AG20443 (cell line): Measurements from ENCODE around the gene ALDH1A3.

Experiments used
- DNase-seq: peaks from one replicate; pipeline ENCODE4 v3.0.0; 2012; ENCODE audit warnings: low spot score, mixed read lengths

ALDH1A3 gene

DNA sequence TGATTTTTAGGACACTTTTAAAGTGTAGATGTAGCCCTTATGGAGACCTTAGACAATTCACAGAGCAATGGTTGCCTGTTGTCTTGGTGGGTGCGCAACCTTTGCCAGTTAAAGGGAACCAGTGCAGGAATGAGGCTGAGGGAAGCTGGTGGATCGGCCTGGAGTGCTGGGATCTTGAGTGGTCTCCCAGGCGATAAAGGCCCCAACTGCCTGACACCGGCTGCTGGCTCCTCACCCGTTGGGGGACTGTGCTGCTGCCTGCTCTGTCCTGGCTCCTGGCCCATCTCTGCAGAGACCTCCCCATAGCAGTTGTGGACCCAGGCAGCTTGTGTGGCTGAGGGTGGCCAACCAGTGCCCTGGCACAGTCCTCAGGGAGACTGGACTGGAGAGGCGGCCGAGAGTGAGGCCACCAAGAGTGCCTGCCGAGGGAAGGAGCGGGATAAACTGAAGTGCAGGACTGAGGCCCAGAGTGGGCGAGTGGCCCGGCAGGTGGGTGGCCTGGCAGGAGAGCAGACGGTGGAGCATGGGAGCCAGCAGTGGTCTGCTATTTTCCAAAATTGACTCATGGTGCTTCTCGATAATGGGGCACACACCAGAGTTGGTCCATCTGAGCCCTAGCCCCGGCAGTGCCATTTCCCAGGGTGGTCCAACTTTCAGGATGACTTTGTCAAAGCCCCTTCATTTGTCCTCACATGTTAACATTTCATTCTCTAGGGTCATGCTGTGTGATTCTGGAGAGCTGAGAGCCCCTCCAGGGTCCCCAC lies 2.1 kb downstream of the ALDH1A3 start:
- DNase-seq = no peak

DNA sequence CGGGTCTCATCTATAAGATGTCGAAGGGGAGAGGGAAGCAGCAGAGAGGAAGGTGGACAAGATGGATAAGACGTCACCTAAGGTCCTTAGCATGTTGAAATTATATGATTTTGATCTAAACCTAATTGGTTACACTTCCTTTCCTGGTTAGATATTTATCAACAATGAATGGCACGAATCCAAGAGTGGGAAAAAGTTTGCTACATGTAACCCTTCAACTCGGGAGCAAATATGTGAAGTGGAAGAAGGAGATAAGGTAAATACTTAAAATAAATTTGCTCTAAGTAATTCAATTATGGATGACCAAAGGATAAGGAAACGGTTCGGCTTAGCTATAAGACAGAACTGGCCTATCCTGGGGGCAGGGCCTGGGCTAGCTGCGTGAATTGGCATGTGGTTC lies 5.5 kb downstream of the ALDH1A3 start:
- no peak for DNase-seq

DNA sequence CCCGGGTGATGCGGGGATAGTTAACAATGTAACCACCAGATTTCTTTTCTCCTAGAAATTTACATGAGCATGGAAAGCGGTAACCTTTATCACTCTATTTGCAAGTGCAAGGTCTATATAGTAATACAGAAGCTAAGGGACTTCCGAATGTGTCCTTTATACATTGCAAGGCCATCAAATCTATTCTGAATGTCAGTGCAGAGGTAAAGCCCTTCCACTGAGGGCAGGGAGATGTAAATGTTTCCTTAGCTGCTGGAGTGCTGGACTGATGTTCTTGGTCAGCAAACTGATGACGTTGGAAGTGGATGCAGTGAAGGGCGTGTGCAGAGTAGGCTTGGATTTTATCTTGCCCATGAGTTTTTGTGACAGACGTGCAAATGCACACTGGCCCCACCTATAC lies 6.2 kb downstream of the ALDH1A3 start:
- DNase-seq = no peak

DNA sequence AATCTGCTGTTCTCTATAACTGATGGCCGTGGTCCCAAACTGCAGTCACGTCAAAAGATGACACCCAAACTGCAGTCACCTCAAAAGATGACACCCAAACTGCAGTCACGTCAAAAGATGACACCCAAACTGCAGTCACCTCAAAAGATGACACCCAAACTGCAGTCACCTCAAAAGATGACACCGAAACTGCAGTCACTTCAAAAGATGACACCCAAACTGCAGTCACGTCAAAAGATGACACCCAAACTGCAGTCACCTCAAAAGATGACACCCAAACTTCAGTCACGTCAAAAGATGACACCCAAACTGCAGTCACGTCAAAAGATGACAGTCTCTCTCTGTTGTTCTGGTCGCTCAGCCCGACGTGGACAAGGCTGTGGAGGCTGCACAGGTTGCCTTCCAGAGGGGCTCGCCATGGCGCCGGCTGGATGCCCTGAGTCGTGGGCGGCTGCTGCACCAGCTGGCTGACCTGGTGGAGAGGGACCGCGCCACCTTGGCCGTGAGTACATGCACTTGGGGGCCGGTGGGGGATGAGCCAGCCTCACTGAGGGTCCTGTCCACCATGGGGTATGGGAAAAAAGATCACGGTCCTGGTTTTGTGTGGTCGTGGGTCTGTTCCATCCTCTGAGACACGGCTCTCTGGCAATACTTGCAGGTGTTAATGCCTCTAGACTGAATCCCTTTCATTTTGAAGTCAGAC lies 7.7 kb downstream of the ALDH1A3 start:
- DNase-seq = no peak

DNA sequence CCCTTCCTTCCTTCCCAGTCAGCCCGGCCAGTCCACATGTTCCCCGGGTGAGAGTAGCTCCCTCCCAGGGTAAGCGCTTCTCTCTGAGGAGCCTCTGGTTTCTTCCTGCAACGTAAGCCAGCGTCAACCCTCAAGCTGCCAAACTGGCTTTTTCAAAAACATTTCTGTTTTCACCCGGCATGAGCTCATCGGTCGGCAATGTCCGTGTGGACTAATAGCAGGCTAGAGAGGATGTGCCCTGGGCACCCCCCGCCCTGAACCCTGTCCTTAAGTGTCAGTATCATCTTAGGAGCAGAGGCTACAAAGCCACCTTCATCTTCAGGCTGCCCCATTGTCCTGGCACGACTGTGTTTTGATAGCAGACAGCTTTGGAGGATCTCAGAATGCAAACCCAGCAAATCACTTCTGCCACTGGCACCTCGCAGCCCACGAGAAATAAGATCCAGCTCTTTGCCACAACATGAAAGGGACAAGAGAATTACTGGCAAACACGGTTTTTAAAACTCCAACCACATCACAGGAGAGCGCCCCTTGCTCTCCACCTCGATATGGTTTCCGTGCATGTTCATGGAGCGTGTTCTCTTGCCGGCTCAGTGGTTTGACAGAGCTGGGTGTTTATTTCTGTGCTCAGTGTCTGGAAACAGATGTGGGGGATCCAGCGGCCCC lies 9.9 kb downstream of the ALDH1A3 start:
- DNase-seq = peak; percentile 91

DNA sequence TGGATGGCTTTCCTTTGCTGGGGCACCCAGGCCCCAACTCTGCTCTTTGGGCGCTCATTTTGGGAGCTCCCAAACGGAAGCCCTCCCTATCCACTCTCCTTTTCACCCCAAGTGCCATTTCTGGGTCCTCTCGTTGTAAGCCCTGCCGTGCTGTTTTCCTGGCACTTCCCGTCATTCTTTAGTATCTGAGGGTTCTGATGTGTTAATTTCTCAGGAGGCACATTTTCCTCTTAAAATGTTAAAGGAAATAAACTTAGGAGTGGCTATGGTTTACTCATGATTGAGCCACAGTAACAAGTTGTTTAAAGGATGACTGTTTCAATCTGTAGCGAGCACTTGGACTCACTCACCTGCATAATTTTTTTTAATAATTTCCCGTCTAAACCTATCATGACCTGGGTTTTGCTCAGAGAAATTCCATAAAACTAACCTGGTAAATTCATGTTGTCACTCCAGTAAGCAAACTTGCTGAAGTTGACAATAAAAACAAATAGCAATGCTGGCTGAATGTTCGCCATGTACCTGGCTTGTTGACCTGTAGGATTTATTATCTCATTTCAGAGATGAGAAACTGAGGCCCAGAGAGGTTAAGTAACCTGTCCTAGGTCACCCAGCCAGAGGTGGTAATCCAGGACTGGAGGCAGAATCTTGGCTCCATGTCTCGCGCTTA lies 10.6 kb downstream of the ALDH1A3 start:
- DNase-seq = no peak

DNA sequence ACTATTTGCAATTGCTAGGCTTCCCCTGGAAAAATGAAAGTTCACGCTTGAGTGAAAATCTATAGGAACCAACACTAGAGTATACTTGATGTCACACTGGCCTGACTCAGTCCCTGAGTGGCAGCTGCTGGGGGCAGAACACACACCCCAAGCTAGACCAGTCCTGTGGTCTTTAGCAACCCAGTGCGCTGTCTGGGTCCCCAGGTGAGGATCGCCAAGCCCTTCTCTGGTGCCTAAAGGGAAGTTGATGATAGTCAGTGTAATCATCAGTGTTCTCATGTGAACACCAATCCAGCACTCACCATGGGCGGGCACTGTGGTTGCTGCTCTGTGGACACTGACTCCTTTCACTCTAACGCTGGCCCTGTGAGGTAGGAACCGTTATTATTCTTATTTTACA lies 11.2 kb downstream of the ALDH1A3 start:
- DNase-seq = no peak

DNA sequence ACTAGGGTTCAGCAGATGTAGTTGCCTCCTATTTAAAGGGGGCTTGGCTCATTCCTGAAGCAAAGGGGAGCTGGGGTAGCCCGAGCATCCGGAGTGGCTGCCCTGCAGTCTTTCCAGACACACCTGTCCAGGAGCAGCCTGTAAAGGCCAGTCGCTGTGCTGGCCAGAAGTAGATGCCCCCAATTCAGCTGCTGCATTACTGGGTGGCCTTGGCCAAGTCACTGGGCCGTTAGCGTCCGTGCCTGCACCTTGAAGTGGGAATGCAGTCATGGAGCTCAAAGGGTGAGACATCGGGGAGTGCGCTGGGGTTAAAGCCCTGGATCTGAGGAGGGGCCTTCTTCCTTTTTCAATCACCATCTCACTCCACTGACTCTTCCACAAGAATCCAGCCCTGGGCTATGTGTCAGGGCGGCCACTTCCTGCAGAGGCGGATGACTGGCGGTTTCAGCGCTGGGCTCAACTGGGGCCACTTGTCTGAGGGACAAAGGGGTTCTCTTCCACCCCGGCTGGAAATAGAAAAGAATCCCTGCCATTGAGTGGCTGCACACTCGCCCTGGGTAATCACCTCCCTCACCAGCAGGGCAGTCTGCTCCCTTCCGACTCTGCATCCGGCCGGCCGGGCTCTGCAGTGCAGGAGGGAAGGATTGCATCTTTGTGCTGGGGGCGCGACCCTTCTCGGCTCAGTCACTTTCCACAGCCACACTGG lies 11.8 kb downstream of the ALDH1A3 start:
- no peak for DNase-seq

DNA sequence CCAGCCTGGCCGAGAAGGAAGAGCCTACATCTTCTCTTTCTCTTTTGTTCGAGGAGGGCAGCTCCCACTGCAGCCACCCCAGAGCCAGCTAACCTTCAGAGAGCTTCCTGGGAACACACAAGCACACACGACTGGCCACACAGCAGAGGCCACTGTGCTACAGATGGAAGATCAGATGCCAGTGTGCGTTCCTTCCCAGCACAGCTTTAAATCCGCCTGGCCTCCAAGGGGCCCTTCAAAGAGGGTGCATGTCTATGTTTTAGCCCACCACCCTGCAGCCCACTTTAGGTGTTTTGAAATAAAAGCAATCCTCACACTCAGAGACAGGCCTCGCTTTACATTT lies 12.4 kb downstream of the ALDH1A3 start:
- no peak for DNase-seq

DNA sequence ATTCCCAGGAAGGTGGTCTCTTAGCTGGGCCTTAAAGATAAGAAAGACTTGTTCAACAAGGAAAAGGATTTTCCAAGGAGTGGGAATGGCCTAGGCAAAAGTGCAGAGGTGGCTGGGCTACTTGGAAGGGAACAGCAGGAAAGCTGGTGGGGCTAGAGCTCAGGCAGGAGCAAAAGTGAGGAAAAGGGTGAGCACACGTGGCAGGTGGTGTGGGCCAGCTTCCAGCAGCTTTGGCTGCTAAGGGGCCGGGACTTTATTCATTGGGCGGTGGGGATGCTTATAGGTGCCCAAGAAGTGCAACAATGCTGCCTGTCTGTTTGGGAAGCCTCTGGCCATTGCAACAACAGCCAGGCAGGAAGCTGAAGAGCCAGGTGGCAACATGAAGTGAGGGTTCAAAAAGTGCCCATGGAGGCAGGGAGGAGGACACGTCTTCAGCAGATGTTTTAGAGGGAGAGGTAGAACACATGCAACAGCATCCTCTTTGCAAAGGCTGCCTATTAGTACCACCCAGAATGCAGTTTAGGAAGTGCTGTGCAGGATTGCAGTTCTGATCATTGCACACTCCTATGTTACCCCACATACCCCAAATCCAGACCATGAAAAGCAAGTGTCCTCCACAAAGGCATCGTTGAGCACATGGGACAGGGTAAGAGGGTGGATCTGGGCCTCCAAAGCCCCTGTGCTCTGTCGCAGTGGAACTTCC lies 13.8 kb downstream of the ALDH1A3 start:
- no peak for DNase-seq

DNA sequence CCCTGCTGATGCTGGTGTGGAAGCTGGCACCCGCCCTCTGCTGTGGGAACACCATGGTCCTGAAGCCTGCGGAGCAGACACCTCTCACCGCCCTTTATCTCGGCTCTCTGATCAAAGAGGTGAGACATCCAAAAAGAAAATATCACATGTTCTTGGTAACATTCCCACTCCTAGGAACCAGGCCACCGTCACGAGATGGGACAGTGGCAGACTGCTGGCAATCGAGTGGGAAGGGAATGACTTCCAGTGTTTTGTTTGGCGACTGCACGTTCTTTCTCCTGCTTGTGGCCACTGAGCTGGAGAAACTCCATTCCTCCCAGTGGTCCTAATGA lies 14.3 kb downstream of the ALDH1A3 start:
- no peak for DNase-seq

DNA sequence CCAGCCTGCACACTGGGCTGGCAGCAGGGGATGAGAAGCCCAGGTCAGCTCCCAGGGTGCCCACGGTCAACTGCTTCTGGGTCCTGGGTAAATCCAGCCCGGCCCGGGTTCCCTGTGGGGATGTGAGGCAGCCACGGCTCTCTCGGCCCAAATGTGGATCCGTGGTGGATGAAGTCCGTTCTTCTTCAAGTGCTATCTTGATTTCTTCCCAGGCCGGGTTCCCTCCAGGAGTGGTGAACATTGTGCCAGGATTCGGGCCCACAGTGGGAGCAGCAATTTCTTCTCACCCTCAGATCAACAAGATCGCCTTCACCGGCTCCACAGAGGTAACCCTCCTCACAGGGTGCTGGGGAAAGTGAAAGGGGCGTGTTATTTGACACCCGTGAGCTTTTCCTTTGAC lies 16.1 kb downstream of the ALDH1A3 start:
- DNase-seq = no peak

DNA sequence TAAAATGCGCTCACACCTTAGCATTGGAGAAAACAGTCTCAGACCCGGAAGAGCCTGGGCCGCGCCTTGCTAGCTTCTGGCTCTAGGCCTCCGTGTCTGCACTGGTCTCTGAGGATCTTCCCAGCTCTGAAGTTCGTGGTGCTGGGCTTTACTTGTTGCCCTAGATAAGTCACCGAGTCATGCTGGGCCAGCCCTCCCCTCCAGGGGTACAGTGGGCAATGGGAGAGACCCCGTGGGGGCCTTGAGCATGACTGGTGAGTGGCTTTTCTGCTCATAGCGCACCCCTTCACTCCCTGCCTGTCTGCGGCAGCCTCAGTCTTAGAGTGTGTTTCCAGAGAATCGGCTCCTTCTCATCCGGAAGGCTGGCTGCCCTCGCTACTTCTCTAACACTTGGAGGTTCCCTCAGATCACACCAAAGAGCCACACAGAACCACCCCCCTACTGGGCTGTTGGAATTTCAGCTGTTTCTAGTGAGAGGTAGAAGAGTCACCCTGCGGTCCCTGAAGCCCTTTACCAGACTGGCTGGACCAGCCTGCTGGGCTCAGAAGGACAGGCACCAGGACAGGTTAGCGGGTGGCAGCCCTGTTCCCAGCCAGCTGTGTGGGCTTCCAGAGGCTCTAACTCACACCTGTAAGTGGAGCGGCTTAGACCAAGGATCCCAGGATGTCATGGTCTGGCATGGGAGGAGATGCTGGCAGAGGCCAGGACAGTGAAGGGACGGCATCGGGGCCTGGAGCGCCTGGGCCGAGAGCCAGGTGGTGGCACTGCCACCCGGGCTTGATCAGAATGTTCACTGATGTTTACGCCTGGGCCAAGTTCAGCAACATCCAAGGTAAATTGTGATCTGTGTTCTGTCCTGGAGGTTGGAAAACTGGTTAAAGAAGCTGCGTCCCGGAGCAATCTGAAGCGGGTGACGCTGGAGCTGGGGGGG lies 17.9 kb downstream of the ALDH1A3 start:
- no peak for DNase-seq

DNA sequence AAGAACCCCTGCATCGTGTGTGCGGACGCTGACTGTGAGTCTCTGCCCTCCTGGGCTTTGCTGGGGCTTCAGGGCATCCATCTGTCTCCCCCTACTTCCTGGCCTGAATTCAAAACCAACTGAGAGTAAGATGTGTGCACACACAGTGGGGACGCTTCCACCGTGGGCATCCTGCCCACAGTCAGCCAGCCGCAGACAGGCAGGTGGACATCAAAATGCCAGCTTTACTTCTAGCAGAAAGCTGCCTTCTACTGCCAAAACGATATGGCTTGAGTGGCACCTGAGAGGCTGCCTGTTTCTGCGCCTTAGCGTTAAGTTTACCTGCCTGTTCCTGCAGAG lies 18.5 kb downstream of the ALDH1A3 start:
- no peak for DNase-seq

DNA sequence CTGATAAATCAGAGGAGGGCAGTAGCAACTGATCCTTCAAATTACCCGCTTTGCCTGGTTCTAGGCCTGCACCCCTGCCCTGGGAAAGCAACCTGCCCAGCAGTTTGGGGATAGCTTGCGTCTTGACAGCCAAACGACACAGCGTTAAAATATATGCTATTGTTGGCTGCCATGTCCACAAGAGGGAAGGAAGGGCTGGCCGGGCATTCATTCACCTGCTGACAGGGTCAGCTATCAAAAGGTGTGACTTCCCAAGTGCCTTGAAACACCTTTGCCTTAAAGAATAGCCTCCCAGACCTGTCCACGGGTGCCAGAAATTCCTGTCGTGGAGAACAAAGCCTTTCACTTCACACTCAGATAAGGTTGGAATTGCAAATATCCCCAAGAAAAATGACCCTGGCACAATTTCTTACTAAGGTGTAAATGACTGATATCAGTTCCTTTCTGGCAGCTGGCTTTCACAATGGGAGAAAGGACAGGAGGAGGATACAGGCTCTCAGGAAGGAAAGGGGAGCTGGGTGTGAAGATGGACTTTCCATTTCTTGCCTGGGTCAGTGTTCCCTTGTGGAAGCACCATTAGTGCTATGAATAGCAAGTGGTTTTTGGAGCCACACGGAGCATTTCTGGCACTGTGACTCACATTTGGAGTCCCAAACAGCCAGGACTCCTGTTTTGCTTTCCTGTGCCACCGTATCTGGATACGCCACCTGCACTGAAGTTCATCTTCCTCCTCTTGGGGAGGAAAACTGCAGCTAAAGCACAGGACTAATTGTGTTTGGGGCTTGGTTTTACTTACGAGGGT lies 19.2 kb downstream of the ALDH1A3 start:
- no peak for DNase-seq

DNA sequence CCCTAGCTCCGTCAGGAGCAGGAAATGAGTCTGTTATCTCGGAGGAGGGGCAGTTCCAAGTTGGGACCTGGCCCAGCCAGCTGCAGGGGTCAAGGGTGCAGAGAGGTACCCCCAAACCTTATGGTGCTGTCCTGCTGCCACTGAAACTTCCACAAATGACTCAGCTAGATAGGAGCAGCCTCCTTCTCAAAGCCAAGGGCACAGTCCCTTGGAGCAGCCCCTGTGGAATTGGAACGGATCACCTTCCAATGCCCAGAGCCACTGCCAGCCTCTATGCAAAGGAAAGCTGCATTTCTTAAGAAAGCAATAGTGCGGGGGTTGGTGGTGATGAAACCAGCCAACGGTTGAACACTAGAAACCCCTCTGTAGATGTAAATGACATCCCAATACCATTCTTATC lies 20.0 kb downstream of the ALDH1A3 start:
- DNase-seq = no peak

DNA sequence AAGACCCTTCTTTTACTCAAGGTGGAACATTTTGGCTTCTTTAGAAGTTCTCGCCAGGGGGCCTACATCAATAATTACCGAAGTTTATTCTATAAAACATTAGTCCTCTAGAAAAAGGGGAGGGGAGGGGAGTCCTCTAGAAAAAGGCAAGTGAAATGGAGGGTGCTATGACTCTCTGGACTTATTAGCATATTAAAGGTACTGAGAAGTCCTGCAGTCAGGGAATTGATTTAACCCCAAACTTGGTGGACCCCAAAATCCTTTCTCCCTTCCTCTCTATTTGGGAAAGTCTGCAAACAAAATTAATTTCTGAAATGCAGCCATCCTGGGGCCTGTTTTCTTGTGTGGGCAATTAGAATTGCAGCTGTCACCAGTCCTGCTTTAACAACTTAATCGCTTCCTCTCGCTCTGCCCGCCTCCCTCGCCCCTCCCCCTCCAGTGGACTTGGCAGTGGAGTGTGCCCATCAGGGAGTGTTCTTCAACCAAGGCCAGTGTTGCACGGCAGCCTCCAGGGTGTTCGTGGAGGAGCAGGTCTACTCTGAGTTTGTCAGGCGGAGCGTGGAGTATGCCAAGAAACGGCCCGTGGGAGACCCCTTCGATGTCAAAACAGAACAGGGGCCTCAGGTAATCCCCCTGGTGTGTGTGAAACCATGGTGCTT lies 20.6 kb downstream of the ALDH1A3 start:
- DNase-seq = no peak

DNA sequence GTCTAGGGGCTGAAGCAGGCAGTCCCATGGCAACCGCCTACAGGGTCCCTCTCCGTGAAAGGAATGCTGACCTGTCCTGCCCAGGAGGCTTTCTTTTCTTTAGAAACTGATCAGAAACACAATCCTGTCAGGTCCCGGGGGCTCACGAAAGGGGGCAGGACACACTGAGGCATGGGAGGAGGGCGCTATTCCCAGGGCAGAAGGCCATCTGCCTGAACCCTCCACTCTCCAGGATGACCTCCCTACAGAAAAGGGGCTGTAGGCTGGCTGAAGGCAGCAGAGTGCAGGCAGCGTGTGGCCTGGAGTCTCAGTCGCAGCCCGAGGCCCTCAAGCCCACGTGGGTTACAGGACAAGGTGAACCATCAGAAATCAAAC lies 21.2 kb downstream of the ALDH1A3 start:
- DNase-seq = no peak

DNA sequence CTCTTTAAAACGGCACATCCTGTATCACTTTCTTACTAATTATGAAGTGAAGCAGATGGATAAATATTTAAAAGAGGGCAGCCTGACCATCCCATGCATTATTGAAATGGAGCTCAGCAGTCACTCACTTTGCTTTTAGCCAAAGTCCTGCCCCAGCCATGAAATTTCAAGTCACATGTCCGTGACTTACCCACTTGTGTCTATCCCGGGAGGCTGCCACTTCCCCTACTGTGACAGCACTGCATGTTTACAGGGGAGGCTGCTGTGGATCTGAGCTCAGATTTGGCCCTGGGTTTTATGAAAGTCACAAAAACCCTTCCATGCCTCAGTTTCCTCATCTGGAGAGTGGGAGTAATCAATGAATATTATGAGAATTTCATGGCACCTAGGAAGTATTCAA lies 21.7 kb downstream of the ALDH1A3 start:
- DNase-seq = no peak
